Uterus (tissue), 4 donors: ENCODE measurements around the gene RTF2. TPM values are rescaled to one million over a fixed set of nuclear protein-coding genes. Genes with fewer than 3 reads are reported as not detected.
"Not testable (repeated sequence)": the region's sequence is repeated elsewhere in the genome, so short reads cannot be mapped to it uniquely, and the experiment has no call there.

Source experiments
- DNase-seq, 2 donors: peaks; one replicate each; pipeline ENCODE4 v3.0.0-alpha.2; 2019 to 2020
- H3K27ac ChIP-seq, 2 donors: fragments of 200-600 bp; sonication (generic); 1 replicate in 1 of 2; 2 replicates in 1 of 2; pipeline ENCODE4 v1.5.1; 2016 to 2018
- H3K27me3 ChIP-seq, 2 donors: fragments of 200-600 bp; sonication (generic); one replicate each; pipeline ENCODE4 v1.5.1; 2018 to 2019; ENCODE audit warnings: control low read depth in 1 of 2
- H3K36me3 ChIP-seq, 2 donors: fragments of 200-600 bp; sonication (generic); one replicate each; pipeline ENCODE4 v1.5.1; 2019; ENCODE audit warnings: control low read depth in 1 of 2
- H3K4me1 ChIP-seq, 2 donors: fragments of 200-600 bp; sonication (generic); one replicate each; pipeline ENCODE4 v1.5.1; 2018 to 2019; ENCODE audit warnings: control low read depth in 1 of 2
- H3K4me3 ChIP-seq, 2 donors: fragments of 200-600 bp; sonication (generic); 1 replicate in 1 of 2; 2 replicates in 1 of 2; pipeline ENCODE4 v1.5.1; 2018 to 2019; ENCODE audit warnings: mild to moderate bottlenecking in 1 of 2
- H3K9me3 ChIP-seq, 2 donors: fragments of 200-600 bp; sonication (generic); one replicate each; pipeline ENCODE4 v1.5.1; 2019; ENCODE audit warnings: control low read depth in 1 of 2
- POLR2A ChIP-seq, 2 donors: fragments of 450-650 bp; IDR thresholded peaks; one replicate each; pipeline ENCODE4 v1.6.1; 2016; ENCODE audit warnings: antibody characterized with exemption in 2 of 2, mild to moderate bottlenecking in 1 of 2, moderate library complexity in 1 of 2
- intact Hi-C: fragments of 100-400 bp; cut with DNase I; formaldehyde crosslinking; loops from one replicate; pipeline ENCODE4 v1.15.1; 2023; ENCODE audit warnings: low total_unique reads
- total RNA-seq, 4 donors: library from RNA; depleted of rRNA in 3 of 4; stranded (reverse); fragments of >200 nt in 3 of 4; gene quantifications; one replicate each; pipeline versions ENCODE4 v1.1.0 to v1.2.4, GENCODE V29; 2014 to 2023
- TF ChIP-seq, protein P1 (sequence below), 4 experiments: fragments of 200-600 bp in 2 of 4; fragments of 450-650 bp in 2 of 4; sonication (generic) in 2 of 4; IDR thresholded peaks; one replicate each; pipeline ENCODE4 v1.5.1; 2016 to 2019; ENCODE audit warnings: antibody characterized with exemption in 4 of 4, mild to moderate bottlenecking in 2 of 4, moderate library complexity in 1 of 4
- donor health status: DM: yes; HTN: yes; CAD: no.

The RTF2 gene
- total RNA-seq, 4 donors from 2014 or later: 27.4 to 86.6 (median 69.6) TPM

DNA sequence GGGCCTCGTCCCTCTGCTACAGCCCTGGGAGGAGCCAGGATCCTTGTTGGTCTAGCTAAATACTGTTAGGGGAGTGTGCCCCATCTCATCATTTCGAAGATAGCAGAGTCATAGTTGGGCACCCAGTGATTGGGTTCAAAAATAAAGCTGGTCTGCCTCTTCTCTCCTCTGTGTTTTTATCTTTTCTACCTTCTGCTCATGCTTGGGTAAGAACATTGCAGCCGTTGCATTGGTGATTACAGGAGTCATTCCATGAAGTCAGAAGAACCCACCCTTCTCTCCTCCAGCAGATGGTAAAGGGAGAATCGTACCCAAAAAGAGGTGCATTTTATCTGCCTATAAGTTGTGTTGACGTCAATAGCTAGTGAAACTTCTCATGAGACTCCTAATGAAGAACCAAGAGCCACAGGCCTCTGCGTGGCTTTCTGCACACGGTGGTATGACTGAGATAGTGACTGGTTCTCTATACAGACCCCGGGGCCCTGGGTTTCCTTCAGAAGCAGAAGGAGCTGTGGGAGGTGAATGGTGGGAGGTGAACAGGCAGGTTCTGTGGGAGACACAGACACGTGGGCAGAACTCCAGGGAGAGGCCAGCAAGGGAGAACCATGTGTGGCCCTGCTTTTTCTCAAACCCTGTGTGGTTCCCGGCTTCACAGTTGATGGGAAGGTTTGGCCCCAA is 50.4 kb downstream of the RTF2 start:
- intact Hi-C loops: no loop called here
- H3K4me3 ChIP-seq: no peak overlapping the region
- H3K27ac ChIP-seq: no peak overlapping the region
- peaks cover 0 to 23% of the 10 kb centered on the region in 2 donors for H3K9me3 ChIP-seq
- TF ChIP-seq, protein P1, sequence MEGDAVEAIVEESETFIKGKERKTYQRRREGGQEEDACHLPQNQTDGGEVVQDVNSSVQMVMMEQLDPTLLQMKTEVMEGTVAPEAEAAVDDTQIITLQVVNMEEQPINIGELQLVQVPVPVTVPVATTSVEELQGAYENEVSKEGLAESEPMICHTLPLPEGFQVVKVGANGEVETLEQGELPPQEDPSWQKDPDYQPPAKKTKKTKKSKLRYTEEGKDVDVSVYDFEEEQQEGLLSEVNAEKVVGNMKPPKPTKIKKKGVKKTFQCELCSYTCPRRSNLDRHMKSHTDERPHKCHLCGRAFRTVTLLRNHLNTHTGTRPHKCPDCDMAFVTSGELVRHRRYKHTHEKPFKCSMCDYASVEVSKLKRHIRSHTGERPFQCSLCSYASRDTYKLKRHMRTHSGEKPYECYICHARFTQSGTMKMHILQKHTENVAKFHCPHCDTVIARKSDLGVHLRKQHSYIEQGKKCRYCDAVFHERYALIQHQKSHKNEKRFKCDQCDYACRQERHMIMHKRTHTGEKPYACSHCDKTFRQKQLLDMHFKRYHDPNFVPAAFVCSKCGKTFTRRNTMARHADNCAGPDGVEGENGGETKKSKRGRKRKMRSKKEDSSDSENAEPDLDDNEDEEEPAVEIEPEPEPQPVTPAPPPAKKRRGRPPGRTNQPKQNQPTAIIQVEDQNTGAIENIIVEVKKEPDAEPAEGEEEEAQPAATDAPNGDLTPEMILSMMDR (IDR thresholded peaks at IDR 0.05): no peak
- TF ChIP-seq POLR2A (IDR thresholded peaks at IDR 0.05): no peak
- DNase-seq: no peak
- H3K36me3 ChIP-seq: no peaks in the 10 kb centered on the region
- no peaks in the 10 kb centered on the region for H3K27me3 ChIP-seq
- H3K4me1 ChIP-seq: no peaks in the 10 kb centered on the region

DNA sequence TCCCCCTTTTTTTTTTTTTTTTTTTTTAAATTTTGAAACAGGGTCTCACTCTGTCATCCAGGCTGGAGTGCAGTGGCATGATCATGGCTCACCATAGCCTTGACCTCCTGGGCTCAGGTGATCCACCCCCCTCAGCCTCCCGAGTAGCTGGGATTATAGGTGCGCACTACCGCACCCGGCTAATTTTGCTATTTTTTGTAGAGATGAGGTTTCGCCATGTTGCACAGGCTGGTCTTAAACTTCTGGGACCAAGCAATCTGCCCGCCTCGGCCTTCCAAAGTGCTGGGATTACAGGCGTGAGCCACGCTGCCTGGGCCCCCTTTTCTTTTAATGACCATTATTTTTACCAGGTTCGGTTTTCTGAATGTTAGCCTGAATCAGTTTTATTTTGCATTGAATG is 51.1 kb downstream of the RTF2 start:
- Histone ChIP-seq H3K36me3 (no peaks in the 10 kb centered on the region), H3K9me3 (peaks cover 0 to 23% of the 10 kb centered on the region in 2 donors), H3K4me1 (no peaks in the 10 kb centered on the region), H3K27me3 (no peaks in the 10 kb centered on the region), H3K27ac (no peak overlapping the region), H3K4me3 (no peak overlapping the region)
- TF ChIP-seq POLR2A (IDR thresholded peaks at IDR 0.05): no peak
- TF ChIP-seq, protein P1 (IDR thresholded peaks at IDR 0.05): no peak
- intact Hi-C loops: no loop called here
- no peak for DNase-seq

- Histone ChIP-seq H3K4me3 (no peak overlapping the region), H3K36me3 (no peaks in the 10 kb centered on the region), H3K4me1 (no peaks in the 10 kb centered on the region), H3K27me3 (no peaks in the 10 kb centered on the region), H3K9me3 (peaks cover 0 to 23% of the 10 kb centered on the region in 2 donors), H3K27ac (no peak overlapping the region)
- TF ChIP-seq POLR2A (IDR thresholded peaks at IDR 0.05): no peak
- TF ChIP-seq, protein P1 (IDR thresholded peaks at IDR 0.05): no peak
- intact Hi-C loops: no loop called here
- DNase-seq: no peak
Observed at GRCh38 chr20:56520180-56520579, 51.8 kb downstream of the RTF2 start.

DNA sequence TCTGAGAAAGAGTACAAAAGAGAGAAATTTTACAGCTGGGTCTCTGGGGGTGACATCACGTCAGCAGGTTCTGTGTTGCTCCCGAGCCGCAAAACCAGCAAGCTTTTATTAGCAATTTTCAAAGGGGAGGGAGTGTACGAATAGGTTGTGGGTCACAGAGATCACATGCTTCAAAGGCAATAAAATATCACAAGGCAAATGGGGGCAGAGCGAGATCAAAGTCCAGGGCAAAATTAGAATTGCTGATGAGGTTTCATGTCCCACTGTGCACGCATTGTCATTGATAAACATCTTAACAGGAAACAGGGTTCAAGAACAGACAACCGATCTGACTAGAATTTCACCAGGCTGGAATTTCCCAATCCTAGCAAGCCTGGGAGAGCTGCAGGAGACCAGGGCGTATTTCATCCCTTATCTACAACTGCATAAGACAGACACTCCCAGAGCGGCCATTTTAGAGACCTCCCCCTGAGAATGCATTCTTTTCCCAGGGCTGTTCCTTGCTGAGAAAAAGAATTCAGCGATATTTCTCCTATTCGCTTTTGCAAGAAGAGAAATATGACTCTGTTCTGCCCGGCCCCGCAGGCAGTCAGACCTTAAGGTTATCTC is 52.4 kb downstream of the RTF2 start:
- H3K27ac ChIP-seq, H3K4me3 ChIP-seq, H3K27me3 ChIP-seq, H3K36me3 ChIP-seq, intact Hi-C loops, DNase-seq, H3K4me1 ChIP-seq: not testable (repeated sequence)
- peaks cover 0 to 23% of the 10 kb centered on the region in 2 donors for H3K9me3 ChIP-seq

DNA sequence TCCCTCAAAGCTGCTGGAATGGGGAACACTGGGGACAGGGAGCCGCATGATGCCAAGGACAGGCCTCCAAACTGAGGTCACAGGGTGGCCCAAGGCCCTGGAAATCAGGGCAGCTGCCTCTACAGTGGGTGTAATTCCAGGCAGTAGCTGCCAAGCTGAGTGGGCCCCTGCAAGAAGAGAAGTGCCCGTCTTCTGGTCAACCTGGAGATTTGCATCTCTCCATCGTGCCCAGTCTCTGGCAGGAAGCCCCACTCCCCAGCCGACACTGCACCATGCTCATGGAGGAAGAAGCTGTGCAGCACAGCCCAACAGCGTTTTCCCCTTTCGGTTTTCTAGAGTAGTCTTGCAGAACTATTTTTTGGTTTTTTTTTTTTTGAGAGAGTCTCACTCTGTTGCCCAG is 53.9 kb downstream of the RTF2 start:
- Histone ChIP-seq H3K9me3 (peaks cover 0 to 23% of the 10 kb centered on the region in 2 donors), H3K27ac (no peak overlapping the region), H3K4me1 (no peaks in the 10 kb centered on the region), H3K36me3 (no peaks in the 10 kb centered on the region), H3K27me3 (no peaks in the 10 kb centered on the region), H3K4me3 (no peak overlapping the region)
- DNase-seq: no peak
- intact Hi-C loops: no loop called here
- TF ChIP-seq, protein P1 (IDR thresholded peaks at IDR 0.05): no peak
- no peak for TF ChIP-seq POLR2A (IDR thresholded peaks at IDR 0.05)

DNA sequence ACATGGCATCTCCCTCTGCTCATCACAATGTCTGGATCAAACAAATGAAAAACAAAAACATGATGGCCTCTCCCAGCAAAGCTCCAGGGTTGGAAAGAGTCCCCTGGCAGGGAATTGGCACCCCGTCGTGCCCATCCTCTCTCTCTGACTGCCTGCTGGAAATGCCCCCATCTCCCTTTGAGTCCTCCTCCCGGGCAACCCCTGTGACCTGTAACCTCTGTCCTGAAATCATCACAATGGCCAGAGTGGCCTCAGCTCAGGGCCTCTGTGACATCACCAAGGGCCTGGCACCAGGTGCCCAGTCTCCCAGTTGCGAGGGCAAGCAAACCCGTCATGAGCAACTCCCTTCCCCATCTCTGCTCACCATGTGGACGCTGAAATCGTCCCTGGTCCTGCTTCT is 56.0 kb downstream of the RTF2 start, which contains the start of gene FAM209A:
FAM209A (plus strand) TSS at position 301 of the 400 bp plus-strand sequence; CDS start at position 366, 65 bp downstream.
- H3K4me1 ChIP-seq, H3K27ac ChIP-seq, H3K4me3 ChIP-seq, H3K36me3 ChIP-seq, H3K27me3 ChIP-seq, DNase-seq, intact Hi-C loops: not testable (repeated sequence)
- H3K9me3 ChIP-seq: peaks cover 0 to 18% of the 10 kb centered on the region in 2 donors
